GM21723 (cell line): ENCODE data around the gene CUEDC1.
"Not testable (repeated sequence)": the region's sequence is repeated elsewhere in the genome, so short reads cannot be mapped to it uniquely, and the experiment has no call there.

Experiments
- ATAC-seq: cut with Tn5 transposase; IDR thresholded peaks from one replicate; pipeline ENCODE4 v1.9.1; 2021; ENCODE audit warnings: mild to moderate bottlenecking, moderate library complexity; ENCODE audit not compliant: unreplicated experiment

The CUEDC1 gene

DNA sequence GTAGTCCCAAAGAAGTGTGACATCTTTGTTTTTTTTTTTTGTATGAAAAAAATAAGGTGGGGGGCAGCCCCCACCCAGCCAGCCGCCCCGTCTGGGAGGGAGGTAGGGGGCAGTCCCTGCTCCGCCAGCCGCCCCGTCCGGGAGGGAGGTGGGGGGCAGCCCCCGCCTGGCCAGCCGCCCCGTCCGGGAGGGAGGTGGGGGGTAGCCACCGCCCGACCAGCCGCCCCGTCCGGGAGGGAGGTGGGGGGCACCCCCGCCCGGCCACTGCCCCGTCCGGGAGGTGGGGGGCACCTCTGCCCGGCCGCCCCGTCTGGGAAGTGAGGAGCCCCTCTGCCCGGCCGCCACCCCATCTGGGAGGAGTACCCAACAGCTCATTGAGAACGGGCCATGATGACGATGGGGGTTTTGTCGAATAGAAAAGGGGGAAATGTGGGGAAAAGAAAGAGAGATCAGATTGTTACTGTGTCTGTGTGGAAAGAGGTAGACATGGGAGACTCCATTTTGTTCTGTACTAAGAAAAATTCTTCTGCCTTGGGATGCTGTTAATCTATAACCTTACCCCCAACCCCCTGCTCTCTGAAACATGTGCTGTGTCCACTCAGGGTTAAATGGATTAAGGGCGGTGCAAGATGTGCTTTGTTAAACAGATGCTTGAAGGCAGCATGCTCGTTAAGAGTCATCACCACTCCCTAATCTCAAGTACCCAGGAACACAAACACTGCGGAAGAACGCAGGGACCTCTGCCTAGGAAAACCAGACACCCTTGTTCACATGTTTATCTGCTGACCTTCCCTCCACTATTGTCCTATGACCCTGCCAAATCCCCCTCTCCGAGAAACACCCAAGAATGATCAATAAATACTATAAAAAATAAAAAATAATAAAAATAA, 108.9 kb downstream of the CUEDC1 start:
- not testable (repeated sequence) for ATAC-seq

DNA sequence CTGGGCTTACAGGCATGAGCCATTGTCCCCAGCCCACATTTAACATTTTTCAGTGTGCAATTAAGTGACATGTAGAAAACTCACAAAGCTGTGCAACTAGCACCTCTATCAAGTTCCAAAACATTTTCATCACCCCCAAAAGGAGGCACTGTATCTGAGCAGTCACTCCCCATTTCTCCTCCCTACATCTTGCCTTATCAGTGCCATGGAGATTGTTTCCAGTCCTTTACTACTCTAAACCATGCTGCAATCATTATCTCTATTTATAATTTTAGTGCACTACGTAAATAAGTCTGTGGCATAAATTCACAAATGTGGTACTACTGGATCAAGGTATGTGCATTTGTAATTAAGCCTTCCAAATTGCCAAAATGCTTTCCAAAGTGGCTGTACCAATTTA, 112.9 kb downstream of the CUEDC1 start:
- ATAC-seq = no peak

DNA sequence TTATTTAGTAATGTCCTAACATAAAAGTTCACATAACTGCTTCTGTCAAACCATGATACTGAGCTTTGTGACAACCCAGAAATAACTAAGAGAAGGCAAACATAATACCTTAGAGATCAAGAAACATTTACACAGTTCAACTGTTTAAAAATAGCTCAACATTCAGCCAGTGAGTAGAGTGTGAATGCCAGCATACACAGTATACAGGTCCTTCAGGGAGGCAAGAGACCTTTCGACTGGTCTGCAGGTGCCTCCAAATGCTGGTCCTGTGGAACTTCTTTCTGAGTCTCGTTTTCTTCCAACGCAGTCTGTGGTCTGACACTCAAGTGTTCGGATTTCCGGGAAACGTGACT, 115.7 kb downstream of the CUEDC1 start:
- no peak for ATAC-seq

DNA sequence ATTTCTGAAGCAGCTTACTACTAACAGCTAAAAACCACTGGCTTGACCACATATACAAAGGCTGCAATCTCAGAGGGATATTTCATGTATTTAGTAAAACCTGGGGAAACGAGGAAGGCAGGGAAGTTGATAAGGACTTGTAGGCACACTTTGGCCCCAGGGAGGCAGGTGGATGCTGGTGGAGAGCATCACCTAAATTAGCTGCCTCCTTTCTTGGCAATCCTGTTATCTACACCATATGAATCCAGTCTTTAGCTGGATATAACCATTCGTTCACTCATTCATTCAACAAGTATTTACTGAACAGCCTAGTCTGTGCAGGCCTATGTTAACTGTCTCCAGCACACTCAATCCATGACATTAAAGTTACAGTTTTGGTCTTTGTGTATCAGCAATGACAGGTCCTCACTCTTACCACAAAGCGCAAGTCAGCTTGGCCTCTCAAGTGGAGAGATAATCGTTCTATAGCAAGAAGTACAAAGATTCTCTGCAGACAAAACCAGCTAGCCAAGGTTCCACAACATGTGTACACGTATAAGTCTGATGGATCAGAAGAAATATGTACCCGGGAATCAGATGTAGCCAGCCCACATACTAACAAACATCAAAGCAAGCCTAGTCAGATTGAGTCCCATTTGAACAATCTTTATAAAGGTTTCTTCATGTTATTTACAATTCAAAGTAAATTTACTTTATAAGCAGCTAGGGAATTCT, 116.2 kb downstream of the CUEDC1 start:
- ATAC-seq = no peak

DNA sequence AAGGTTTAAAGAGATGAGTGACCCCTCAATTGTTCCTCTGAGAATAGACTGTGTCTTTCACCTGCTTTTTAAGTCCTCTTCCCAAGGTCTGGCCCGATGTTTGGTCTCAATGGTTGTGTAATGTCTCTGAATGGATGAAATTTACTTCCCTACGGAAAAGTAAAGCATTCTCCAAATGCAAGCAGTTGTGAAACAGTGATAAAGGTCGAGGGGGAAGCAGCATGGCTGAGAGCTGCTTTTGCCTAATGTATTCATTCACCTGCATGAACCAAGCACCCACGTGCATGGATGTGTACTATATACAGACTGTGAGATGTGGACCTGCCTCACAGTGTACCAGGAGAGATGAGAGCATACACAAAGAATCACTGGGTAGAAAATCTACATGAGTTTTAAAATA, 116.8 kb downstream of the CUEDC1 start:
- no peak for ATAC-seq

DNA sequence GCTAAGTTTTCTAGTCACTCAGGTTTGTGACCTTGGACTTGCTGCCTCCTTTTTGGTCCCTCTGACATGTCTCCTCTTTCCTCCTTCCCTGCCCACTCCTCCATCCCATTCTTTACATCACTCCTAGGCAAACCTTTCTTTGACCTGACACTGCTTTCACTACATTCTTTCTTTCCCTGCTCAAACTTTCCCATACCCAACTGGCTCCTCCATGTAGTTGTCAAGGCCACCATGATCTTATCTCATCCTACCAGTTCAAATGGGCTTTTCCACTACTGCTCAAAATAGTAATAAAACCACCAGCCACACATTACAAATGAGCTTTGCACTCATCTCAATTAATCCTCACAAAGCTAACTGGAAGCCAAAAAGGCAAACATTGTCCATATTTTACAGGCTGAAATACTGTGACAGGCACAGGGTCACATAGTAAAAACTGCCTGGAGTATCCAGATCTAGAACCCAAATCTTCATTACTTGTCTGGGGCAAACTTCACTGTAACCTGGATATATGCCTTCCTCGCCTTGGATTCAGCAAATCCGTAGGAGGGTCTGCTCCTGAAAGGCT, 119.8 kb downstream of the CUEDC1 start:
- no peak for ATAC-seq

DNA sequence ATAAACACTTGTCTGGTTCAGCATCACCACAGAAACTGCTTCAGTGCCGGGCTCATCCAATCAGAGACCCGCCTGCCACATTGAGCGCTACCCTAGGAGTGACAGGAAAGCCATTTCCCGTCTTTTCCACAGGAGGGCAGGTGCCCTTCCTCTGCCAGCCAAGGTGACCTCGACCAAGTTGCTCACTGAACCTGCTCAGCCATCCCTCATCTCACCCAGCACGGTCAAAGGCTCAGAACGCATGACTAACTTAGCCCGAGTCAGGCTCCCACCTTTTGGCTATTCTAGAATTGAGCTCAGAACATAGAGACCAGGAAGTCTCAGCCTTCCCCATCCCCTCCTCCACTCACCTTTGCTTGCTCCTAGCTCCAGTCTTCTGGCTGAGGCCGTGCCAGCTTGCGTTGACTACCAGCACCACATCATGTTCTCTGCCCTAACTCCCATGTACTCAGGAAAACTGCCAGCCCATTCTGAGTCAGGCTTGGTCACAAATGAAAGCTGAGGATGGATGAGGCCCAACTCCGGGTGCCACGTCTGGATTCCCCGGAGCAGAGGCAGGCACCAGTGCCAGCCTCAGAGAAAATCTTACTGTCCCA, 121.0 kb downstream of the CUEDC1 start:
- ATAC-seq = no peak

DNA sequence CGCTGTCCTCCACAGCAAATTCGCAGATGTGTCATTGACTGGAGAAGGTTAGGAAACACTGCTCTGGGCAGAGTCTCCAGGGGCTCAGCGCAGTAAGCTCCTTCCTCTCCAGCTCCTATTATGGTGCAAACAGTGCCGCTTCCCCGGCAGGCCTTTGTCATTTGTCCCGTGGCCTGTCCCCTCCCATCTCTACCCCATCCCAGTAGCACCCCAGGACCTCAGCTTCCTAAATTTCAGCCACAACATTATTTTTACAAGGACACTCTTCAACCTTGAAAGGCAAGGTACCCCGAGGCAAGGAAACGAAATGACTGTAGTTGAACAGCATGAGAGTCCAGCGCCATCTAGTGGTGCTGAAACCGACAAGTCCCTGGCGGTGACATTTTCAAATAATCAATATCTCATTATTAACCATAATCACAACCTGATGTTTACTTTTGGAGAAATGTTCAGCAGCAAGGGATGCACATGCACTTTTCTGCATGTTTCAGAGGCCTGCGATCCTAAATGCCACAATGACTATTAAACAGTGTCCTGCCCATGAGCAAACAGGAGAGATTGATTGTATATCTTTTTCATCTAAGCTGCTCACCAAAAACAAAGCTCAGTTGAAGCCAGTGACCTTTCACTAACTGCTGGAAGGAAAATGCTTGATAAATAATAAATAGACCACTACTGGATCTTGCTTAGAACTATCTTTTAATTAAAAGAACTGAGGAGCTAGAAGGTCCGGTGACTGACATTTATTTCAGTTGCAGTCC, 121.9 kb downstream of the CUEDC1 start:
- ATAC-seq = peak; percentile 55

DNA sequence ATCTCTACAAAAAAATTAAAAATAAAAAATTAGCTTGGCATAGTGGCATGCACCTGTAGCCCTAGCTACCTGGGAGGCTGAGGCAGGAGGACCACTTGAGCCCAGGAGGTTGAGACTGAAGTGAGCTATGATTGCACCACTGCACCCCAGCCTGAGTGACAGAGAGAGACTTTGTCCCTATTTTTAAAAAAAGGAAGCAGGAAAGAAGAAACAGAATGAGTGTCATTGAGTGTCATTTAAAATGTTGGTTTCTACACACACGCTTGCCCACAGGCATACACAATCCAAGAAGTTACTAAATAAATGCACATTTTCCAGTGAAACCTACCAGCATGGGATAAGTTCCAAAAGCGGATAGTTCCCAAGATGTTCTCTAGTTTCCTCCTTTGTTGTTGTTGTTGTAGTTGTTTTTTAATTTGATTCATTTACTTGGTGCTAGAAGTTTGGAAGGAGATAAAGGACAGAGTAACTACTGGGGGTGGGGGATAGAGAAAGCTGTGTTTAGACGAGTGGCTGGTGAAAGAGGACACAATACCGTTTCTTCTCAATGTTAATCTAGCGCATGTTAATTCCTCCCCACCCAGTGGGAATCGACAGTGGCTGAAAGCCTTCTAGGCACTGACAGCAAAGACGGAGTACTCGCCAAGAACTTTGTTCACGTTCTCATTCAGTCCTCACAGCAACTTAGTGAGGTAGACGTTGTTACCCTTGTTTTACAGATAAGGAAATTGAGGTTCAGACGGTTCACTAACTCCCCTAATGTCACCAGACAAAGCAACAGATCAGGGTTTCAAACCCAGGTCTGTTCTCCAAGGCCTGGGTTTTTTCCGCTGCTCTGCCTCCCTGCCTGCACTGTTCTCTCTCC, 122.7 kb downstream of the CUEDC1 start:
- ATAC-seq = no peak

DNA sequence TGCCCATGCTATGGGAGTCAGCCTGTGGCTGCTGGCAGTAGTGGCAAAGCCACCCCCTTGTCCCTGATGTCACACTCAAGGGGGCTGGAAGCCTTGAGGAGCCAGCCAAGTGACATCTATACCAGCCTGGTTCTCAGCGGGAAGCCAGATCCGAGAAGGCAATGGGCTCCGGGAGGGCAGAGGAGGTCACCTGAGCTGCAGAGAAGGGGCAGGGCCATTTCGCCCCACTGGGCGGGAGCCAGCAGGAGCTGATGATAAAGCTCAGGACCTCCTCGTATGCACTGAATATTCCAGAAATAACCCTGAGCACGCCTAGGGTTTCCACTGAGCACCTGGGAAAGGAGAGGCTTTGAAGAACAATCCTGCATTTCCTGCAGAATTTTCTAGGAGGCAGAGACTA, 124.3 kb downstream of the CUEDC1 start:
- ATAC-seq = no peak

DNA sequence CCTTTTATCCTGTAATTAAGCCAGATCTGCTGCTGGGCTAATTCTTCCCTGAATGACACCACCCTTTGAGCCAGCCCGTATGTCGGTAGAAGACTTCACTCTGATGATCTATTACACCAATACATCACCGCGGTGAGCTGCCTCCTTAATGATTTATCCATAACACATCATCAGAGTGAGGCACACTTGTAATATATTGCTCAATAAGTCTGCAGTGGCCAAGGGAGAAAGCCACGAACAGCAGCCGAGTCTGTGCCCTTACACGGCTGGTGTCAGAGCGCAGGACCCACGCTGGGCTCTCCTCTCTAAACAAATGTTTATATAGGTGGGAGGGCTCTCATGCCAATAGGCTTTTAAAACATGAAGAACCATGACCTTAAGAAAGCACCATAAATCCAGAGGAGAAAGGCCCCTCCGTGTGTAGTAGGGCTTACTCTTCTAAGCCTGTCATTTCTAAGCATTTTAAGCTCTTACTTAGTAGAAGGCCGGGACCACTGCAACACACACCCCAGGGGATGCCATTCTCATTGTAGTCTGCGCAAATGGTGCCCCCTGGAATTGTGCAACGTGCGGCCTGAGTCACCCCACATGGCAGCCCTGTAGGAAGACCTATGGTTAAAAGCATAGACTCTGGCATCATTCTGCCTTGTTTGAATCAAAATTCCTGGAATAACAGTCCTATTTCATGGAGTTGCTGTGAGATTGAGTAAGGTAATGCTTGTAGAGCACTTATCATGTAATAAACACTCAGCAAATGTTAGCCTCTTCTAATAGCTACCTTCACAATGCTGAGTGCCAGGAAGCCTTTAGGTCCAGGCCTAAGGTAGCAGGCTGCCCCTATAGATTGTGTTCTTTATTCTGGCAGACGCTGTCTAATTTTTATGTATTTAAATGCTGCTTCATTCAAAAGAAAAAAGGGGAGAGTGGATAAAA, 131.5 kb downstream of the CUEDC1 start:
- no peak for ATAC-seq

DNA sequence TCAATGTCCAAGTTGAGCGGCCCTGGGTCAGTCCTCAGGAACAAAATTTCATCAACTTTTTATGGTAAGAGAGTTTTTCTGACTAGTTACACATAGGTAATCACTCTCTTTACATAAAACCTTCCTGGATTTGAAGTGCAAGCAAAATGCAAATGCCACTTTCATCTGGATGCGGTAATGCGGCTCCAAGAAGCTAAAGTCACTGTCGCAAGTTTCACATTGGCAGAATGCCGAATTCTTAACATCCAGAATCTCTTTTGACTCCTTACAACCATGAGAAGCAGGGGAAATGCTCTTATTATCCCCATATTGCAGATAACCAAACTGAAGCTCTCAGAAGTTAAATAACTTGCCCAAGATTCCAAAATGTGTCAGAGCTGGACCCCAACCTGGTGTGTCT, 135.3 kb downstream of the CUEDC1 start:
- no peak for ATAC-seq

DNA sequence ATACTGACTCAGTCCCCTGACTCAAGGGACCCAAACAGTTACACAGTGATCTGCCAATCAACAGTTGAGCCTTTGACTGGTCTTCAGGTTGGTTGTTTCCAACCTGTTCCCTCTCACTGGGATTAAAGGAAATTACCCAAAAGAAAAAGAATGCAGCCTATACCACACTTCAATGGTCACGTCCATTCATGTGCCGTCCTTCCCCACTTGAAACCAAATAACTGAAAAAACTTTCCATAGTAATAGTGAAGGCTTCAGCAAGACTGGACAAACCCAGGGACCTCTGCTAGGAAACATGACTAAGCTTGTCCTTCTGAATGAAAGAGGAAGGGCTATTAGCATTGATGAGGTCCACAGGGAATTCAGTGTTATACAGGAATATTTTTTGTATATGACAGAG, 135.9 kb downstream of the CUEDC1 start:
- no peak for ATAC-seq

DNA sequence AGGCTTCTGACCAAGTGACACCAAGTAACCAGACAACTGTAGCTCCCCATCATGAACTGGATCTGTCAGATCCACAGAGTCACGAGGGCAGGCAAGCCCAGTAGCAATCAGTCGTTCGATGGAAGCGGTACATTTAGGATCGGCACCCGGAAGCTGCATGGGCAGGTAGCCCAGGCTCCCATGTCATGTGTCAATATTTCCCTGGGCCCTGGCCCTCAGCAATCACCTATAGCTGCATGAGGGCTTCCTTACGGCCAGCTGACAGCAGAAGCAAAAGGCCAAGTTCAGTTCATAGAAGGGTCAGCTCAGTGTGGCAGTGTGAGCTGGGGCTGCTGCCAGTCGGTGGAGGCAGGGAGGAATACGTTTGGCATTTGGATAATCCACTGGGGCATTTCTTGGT, 137.1 kb downstream of the CUEDC1 start:
- no peak for ATAC-seq

DNA sequence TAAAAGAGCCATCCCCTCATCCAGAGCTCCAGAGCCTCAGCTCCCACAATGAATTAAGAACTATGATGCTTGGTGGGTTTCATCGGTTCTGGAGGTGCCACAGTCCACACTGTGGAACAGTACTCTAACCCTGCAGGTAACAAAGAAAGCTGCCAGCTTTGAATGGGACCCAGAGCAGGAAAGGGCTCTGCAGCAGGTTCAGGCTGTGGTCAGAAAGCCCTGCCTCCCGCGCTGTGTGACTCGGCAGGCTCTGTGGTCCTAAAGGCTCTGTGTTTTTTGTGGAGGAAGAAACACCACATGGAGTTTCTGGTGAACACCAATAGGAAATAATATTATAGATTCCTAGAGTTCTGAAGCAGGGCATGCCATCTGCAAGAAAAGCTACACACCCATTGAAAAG, 137.9 kb downstream of the CUEDC1 start:
- no peak for ATAC-seq

DNA sequence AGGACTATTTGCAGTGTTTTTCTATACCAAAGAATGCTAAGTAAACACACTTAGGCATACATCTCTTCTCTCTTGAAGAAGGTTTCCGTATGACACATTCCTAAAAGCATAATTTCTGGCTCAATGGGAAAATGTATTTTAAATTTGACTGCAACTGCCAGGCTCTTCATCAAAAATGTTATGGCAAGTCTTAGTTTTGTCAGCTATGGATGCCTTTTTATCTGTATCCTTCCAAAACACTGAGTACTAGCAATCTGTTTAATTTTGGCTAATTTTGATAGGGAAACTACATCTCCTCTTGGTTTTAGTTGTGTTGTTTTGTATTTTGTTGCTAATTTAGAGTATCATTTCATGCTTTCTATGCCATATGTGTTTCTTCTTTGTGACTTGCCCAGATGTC, 140.8 kb downstream of the CUEDC1 start:
- ATAC-seq = no peak

DNA sequence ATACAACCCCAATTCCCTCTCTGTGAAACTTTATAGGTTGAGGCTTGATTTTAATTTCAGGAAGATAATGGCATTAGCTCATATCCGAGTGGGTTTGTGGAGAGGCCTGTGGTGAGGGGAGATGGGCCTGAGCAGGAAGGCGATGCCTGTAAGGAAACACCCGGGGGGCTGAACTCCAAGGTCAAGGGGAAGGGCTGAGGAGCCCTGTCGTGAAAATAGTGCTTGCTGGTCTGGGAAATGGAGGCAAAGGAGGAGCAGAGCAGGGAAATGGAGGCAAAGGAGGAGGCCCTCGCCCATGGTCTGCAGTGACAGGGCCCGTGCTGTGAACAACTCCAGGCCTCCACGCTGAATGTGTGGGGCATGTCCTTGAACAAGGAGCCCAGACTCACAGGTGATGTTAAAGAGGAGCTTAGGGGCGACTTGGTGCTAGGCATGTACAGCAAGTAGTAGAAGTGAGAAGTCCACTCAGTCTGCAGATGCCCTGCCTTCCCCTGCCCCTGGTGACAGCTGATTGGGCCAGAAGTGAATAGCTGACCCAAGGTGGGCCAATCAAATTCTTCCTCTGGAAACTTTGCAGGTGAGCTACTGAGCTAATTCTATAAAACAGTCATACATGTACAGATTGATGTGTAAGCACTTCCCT, 143.5 kb downstream of the CUEDC1 start:
- ATAC-seq = no peak
